Endothelial cell of umbilical vein (primary cell): Measurements from ENCODE around the gene COX6B1. TPM values are rescaled to one million over a fixed set of nuclear protein-coding genes. Genes with fewer than 3 reads are reported as not detected.

ENCODE experiments used
- BruUV-seq: library from RNA; stranded (reverse); fragments of 400-500 nt; replicated peaks from 2 replicates; lab custom pipeline; 2021; lab: Mats Ljungman, UMichigan
- CTCF ChIA-PET: fragments of 300-600, 350-600 bp; sonication (Branson Sonifier 250); formaldehyde crosslinking; loops from one replicate; lab custom pipeline; 2021; ENCODE audit warnings: antibody characterized with exemption, inconsistent platforms; lab: Charles Lee
- POLR2A ChIA-PET: fragments of 300-600, 350-600 bp; sonication (Branson Sonifier 250); formaldehyde crosslinking; loops from one replicate; lab custom pipeline; 2021; ENCODE audit warnings: antibody characterized with exemption, inconsistent platforms; lab: Charles Lee
- DNase-seq: peaks from one replicate; pipeline ENCODE4 v3.0.0-alpha.2; 2011; ENCODE audit warnings: low read depth, low spot score
- FAIRE-seq: peaks from 2 replicates; lab custom pipeline; 2011; peaks lifted over from hg19 to GRCh38; lab: Jason Lieb, UNC
- H2AFZ ChIP-seq: 2 replicates; pipeline ENCODE4 v1.6.0; 2012; ENCODE audit warnings: low read depth, low read length, control low read depth, inconsistent platforms
- H3K27ac ChIP-seq: 2 replicates; pipeline ENCODE4 v1.5.1; 2011; ENCODE audit warnings: low read depth, mild to moderate bottlenecking, control low read depth, low read length, moderate library complexity; ENCODE audit not compliant: insufficient read depth
- H3K27me3 ChIP-seq, 2 experiments: 2 replicates each; pipeline versions ENCODE4 v1.6.0 to v1.6.1; 2011; ENCODE audit warnings: low read length in 2 of 2, mixed read lengths in 1 of 2; ENCODE audit not compliant: control insufficient read depth in 2 of 2, insufficient read depth in 2 of 2
- H3K36me3 ChIP-seq, 2 experiments: 2 replicates in 1 of 2; 3 replicates in 1 of 2; pipeline ENCODE4 v1.5.1; 2011; ENCODE audit warnings: low read length in 2 of 2, mild to moderate bottlenecking in 1 of 2, moderate library complexity in 1 of 2; ENCODE audit not compliant: control insufficient read depth in 2 of 2, insufficient read depth in 2 of 2; ENCODE audit errors: extremely low read depth in 1 of 2
- H3K4me1 ChIP-seq: 3 replicates; pipeline ENCODE4 v1.5.1; 2011; ENCODE audit warnings: mild to moderate bottlenecking, low read length; ENCODE audit not compliant: control insufficient read depth, insufficient read depth; ENCODE audit errors: extremely low read depth
- H3K4me2 ChIP-seq: 2 replicates; pipeline ENCODE4 v1.6.1; 2011; ENCODE audit warnings: low read length, control low read depth, mixed read lengths; ENCODE audit not compliant: insufficient read depth
- H3K4me3 ChIP-seq, 3 experiments: fragments of 200-600 bp in 1 of 3; sonication (generic), shearing (Covaris generic) in 1 of 3; replicated peaks in 1 of 3; 2 replicates each; pipeline ENCODE4 v1.5.1; 2011 to 2016; ENCODE audit warnings: control low read depth in 3 of 3, low read length in 3 of 3, mild to moderate bottlenecking in 2 of 3, inconsistent platforms in 1 of 3, low read depth in 1 of 3, moderate library complexity in 1 of 3; ENCODE audit not compliant: insufficient read depth in 1 of 3
- H3K79me2 ChIP-seq: 2 replicates; pipeline ENCODE4 v1.6.0; 2012; ENCODE audit warnings: low read length, inconsistent platforms; ENCODE audit not compliant: control insufficient read depth, insufficient read depth
- H3K9ac ChIP-seq: replicated peaks from 2 replicates; pipeline ENCODE3; 2011; ENCODE audit warnings: low read length, control low read depth; ENCODE audit not compliant: insufficient read depth; ENCODE audit errors: extremely low read depth
- H3K9me1 ChIP-seq: replicated peaks from 3 replicates; pipeline ENCODE4 v1.6.0; 2011; ENCODE audit warnings: mild to moderate bottlenecking, low read length; ENCODE audit not compliant: control insufficient read depth, insufficient read depth; ENCODE audit errors: extremely low read depth
- H3K9me3 ChIP-seq: replicated peaks from 2 replicates; pipeline ENCODE4 v1.5.1; 2012; ENCODE audit warnings: low read length, inconsistent platforms; ENCODE audit not compliant: control insufficient read depth, insufficient read depth
- H4K20me1 ChIP-seq: replicated peaks from 2 replicates; pipeline ENCODE3; 2011; ENCODE audit warnings: mild to moderate bottlenecking, low read length; ENCODE audit not compliant: control insufficient read depth, insufficient read depth; ENCODE audit errors: extremely low read depth
- CTCF ChIP-seq, 2 donors: IDR thresholded peaks; 1 replicate in 1 of 2; 2 replicates in 1 of 2; pipeline ENCODE4 v1.5.1; 2011; ENCODE audit warnings: low read length in 2 of 2, mild to moderate bottlenecking in 2 of 2, moderate library complexity in 2 of 2, control low read depth in 1 of 2, inconsistent platforms in 1 of 2, low read depth in 1 of 2; ENCODE audit not compliant: insufficient read depth in 1 of 2; ENCODE audit errors: extremely low read depth in 1 of 2
- FOS ChIP-seq: IDR thresholded peaks from 2 replicates; pipeline ENCODE4 v1.6.1; 2011; ENCODE audit warnings: mild to moderate bottlenecking, low read length, moderate library complexity, borderline replicate concordance; ENCODE audit not compliant: insufficient read depth
- GATA2 ChIP-seq: IDR thresholded peaks from 2 replicates; pipeline ENCODE4 v1.7.0; 2011; ENCODE audit warnings: low read depth, mild to moderate bottlenecking, moderate library complexity, mixed read lengths, low read length; ENCODE audit not compliant: insufficient read length, insufficient read depth
- MYC ChIP-seq: IDR thresholded peaks from one replicate; pipeline ENCODE4 v1.6.1; 2011; ENCODE audit warnings: mild to moderate bottlenecking, low read depth, low read length
- POLR2A ChIP-seq: IDR thresholded peaks from 2 replicates; pipeline ENCODE4 v1.6.1; 2012; ENCODE audit warnings: low read depth, mild to moderate bottlenecking, control low read depth, low read length
- dilution Hi-C: fragments of 300-500 bp; cut with MboI; formaldehyde crosslinking; loops from one replicate; pipeline ENCODE4 v1.15.0; 2019; ENCODE audit warnings: low sequenced_read_pairs; ENCODE audit not compliant: extremely low pct_ligation_motif_present
- intact Hi-C: fragments of 100-400 bp; cut with micrococcal nuclease; formaldehyde crosslinking; loops from one replicate; pipeline ENCODE4 v1.10.0; 2022
- polyA plus RNA-seq, 4 experiments: library from polyadenylated mRNA; depleted of rRNA in 3 of 4; stranded (reverse) in 3 of 4; unstranded in 1 of 4; fragments of >200 nt; gene quantifications; 2 replicates each; pipeline versions ENCODE4 v1.2.1 to v1.2.3, GENCODE V29; 2011 to 2012; ENCODE audit warnings: missing spikeins in 1 of 4
- total RNA-seq: library from RNA; stranded (reverse); gene quantifications from 2 replicates; pipeline ENCODE4 v1.2.3, GENCODE V29; 2021

Gene COX6B1
- total and polyA plus RNA-seq, 2 donors (not counting 3 experiments of a cell fraction or from before 2014, with no cell fraction given) = 327 to 692 TPM

- no peak for FAIRE-seq
- POLR2A ChIA-PET = no interaction called here
- dilution Hi-C loops = no loop called here
Measured at GRCh38 chr19:35655600-35655999, 7.5 kb downstream of the COX6B1 start.

More at GRCh38 chr19:35655600-35655999, 7.5 kb downstream of the COX6B1 start:
- Histone ChIP-seq H3K9me1 (no peaks in the 10 kb centered on the region), H4K20me1 (no peaks in the 10 kb centered on the region), H3K4me1 (no peaks in the 10 kb centered on the region), H3K27me3 (no peaks in the 10 kb centered on the region), H3K9me3 (no peaks in the 10 kb centered on the region), H3K27ac (no peak overlapping the region), H3K36me3 (peaks cover 9 to 20% of the 10 kb centered on the region in 2 experiments), H3K4me2 (no peak overlapping the region), H3K79me2 (peaks cover 3% of the 10 kb centered on the region), H3K9ac (no peak overlapping the region), H3K4me3 (no peak overlapping the region), H2AFZ (no peak overlapping the region)
- intact Hi-C loops = no loop called here
- BruUV-seq = no TSS peak
- no peak for TF ChIP-seq MYC
- TF ChIP-seq GATA2 = no peak
- TF ChIP-seq FOS = no peak
- no peak for TF ChIP-seq POLR2A
- no peak for TF ChIP-seq CTCF (IDR thresholded peaks at IDR 0.05; ENCODE audit: extremely low read depth in 1 of 2, insufficient read depth in 1 of 2, low read depth in 1 of 2, low read length in 2 of 2)
- DNase-seq = no peak
- CTCF ChIA-PET = interaction anchor here (1.8 kb wide), 1 partner anchor 9 kb away, joined by 5 read pairs; no protein-coding TSS in a partner anchor
